ENCODE results near the gene FLYWCH2. TPM values are rescaled to one million over a fixed set of nuclear protein-coding genes. Genes with fewer than 3 reads are reported as not detected.

Gene FLYWCH2
- total RNA-seq, 2 experiments from 2014 or later: 23.9 to 38.7 TPM

- BruUV-seq (replicated peaks): no TSS peak
- no peaks in the 10 kb centered on the region for H4K20me1 ChIP-seq (ENCODE audit: insufficient read depth, low read length)
- H3K4me3 ChIP-seq (ENCODE audit: low read depth, low read length, poor library complexity, severe bottlenecking): no peak overlapping the region
- H3K27ac ChIP-seq (ENCODE audit: low read depth, low read length, poor library complexity, severe bottlenecking): no peak overlapping the region
- CTCF ChIA-PET (ENCODE audit: unreplicated experiment): no interaction called here
- POLR2A ChIA-PET: interaction anchor here (0.6 kb wide), 1 partner anchor 16 kb away, joined by 3 read pairs; no protein-coding TSS in a partner anchor
- peaks cover 3% of the 10 kb centered on the region; the same call in 1 of the 2 replicates for H3K36me3 ChIP-seq (ENCODE audit: insufficient read depth, low read length)
- H3K79me2 ChIP-seq (ENCODE audit: insufficient read depth, low read depth, low read length): no peaks in the 10 kb centered on the region
- H3K9me2 ChIP-seq (ENCODE audit: insufficient read depth, low read length): no peaks in the 10 kb centered on the region
- intact Hi-C loops (cut with micrococcal nuclease; ENCODE audit: unreplicated experiment): no loop called here
- H2AFZ ChIP-seq (ENCODE audit: low read length): no peak overlapping the region
- no peaks in the 10 kb centered on the region for H3K4me1 ChIP-seq (ENCODE audit: insufficient read depth, low read length, poor library complexity, severe bottlenecking)
- no peak for DNase-seq (ENCODE audit: low spot score)
- no peaks in the 10 kb centered on the region for H3K9me3 ChIP-seq (ENCODE audit: low read length)
- no peak overlapping the region for H3K4me2 ChIP-seq (ENCODE audit: low read length)
- no peak for TF ChIP-seq EZH2phosphoT487 (IDR thresholded peaks at IDR 0.05; ENCODE audit: borderline replicate concordance, low read depth, low read length)
- TF ChIP-seq, protein P1, sequence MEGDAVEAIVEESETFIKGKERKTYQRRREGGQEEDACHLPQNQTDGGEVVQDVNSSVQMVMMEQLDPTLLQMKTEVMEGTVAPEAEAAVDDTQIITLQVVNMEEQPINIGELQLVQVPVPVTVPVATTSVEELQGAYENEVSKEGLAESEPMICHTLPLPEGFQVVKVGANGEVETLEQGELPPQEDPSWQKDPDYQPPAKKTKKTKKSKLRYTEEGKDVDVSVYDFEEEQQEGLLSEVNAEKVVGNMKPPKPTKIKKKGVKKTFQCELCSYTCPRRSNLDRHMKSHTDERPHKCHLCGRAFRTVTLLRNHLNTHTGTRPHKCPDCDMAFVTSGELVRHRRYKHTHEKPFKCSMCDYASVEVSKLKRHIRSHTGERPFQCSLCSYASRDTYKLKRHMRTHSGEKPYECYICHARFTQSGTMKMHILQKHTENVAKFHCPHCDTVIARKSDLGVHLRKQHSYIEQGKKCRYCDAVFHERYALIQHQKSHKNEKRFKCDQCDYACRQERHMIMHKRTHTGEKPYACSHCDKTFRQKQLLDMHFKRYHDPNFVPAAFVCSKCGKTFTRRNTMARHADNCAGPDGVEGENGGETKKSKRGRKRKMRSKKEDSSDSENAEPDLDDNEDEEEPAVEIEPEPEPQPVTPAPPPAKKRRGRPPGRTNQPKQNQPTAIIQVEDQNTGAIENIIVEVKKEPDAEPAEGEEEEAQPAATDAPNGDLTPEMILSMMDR (conservative IDR thresholded peaks at IDR 0.05; ENCODE audit: low read length): no peak
These were observed 50.1 kb downstream of the FLYWCH2 start for GRCh38 chr16:2933136-2933535.

DNA sequence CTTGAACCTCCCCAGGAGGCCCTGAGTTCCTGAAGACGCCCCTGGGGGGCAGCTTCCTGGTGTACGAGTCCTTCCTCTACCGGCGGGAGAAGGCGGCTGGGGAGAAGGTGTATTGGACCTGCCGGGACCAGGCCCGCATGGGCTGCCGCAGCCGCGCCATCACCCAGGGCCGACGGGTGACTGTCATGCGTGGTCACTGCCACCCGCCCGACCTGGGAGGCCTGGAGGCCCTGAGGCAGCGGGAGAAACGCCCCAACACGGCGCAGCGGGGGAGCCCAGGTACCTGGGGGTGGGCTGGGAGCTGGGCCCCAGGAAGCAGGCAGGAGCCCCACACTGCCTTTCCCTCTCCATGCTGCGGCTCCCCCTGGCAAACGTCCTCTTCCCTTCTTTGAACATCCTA is 50.7 kb downstream of the FLYWCH2 start:
- Histone ChIP-seq H4K20me1 (ENCODE audit: insufficient read depth, low read length) (no peaks in the 10 kb centered on the region), H3K4me3 (ENCODE audit: low read depth, low read length, poor library complexity, severe bottlenecking) (no peak overlapping the region), H2AFZ (ENCODE audit: low read length) (no peak overlapping the region), H3K4me2 (ENCODE audit: low read length) (no peak overlapping the region), H3K4me1 (ENCODE audit: insufficient read depth, low read length, poor library complexity, severe bottlenecking) (no peaks in the 10 kb centered on the region), H3K9me2 (ENCODE audit: insufficient read depth, low read length) (no peaks in the 10 kb centered on the region), H3K79me2 (ENCODE audit: insufficient read depth, low read depth, low read length) (no peaks in the 10 kb centered on the region), H3K36me3 (ENCODE audit: insufficient read depth, low read length) (peaks cover 6% of the 10 kb centered on the region; the same call in 1 of the 2 replicates), H3K9me3 (ENCODE audit: low read length) (no peaks in the 10 kb centered on the region), H3K27ac (ENCODE audit: low read depth, low read length, poor library complexity, severe bottlenecking) (no peak overlapping the region)
- intact Hi-C loops (cut with micrococcal nuclease; ENCODE audit: unreplicated experiment): no loop called here
- no TSS peak for BruUV-seq (replicated peaks)
- CTCF ChIA-PET (ENCODE audit: unreplicated experiment): no interaction called here
- no peak for DNase-seq (ENCODE audit: low spot score)
- POLR2A ChIA-PET: no interaction called here
- TF ChIP-seq EZH2phosphoT487 (IDR thresholded peaks at IDR 0.05; ENCODE audit: borderline replicate concordance, low read depth, low read length): no peak
- TF ChIP-seq, protein P1 (conservative IDR thresholded peaks at IDR 0.05; ENCODE audit: low read length): no peak

- intact Hi-C loops (cut with micrococcal nuclease; ENCODE audit: unreplicated experiment): no loop called here
- Histone ChIP-seq H2AFZ (ENCODE audit: low read length) (no peak overlapping the region), H3K9me2 (ENCODE audit: insufficient read depth, low read length) (no peaks in the 10 kb centered on the region), H3K36me3 (ENCODE audit: insufficient read depth, low read length) (peaks cover 14% of the 10 kb centered on the region), H3K79me2 (ENCODE audit: insufficient read depth, low read depth, low read length) (no peaks in the 10 kb centered on the region), H3K27ac (ENCODE audit: low read depth, low read length, poor library complexity, severe bottlenecking) (no peak overlapping the region), H3K9me3 (ENCODE audit: low read length) (no peaks in the 10 kb centered on the region), H3K4me1 (ENCODE audit: insufficient read depth, low read length, poor library complexity, severe bottlenecking) (no peaks in the 10 kb centered on the region), H4K20me1 (ENCODE audit: insufficient read depth, low read length) (no peaks in the 10 kb centered on the region), H3K4me3 (ENCODE audit: low read depth, low read length, poor library complexity, severe bottlenecking) (no peak overlapping the region), H3K4me2 (ENCODE audit: low read length) (no peak overlapping the region)
- ChIA-PET CTCF (ENCODE audit: unreplicated experiment) (no interaction called here), POLR2A (no interaction called here)
- DNase-seq (ENCODE audit: low spot score): no peak
- TSS peak; percentile 50 for BruUV-seq (replicated peaks)
- TF ChIP-seq EZH2phosphoT487 (IDR thresholded peaks at IDR 0.05; ENCODE audit: borderline replicate concordance, low read depth, low read length): no peak
- TF ChIP-seq, protein P1 (conservative IDR thresholded peaks at IDR 0.05; ENCODE audit: low read length): no peak
These were observed 51.4 kb downstream of the FLYWCH2 start for GRCh38 chr16:2934450-2934849.

Measured in OCI-LY7 (cell line).